ENCODE results near the gene VRTN.

- TF ChIP-seq CTCF (conservative IDR thresholded peaks at IDR 0.05; ENCODE audit: low read length) (peak; percentile 73), EZH2phosphoT487 (IDR thresholded peaks at IDR 0.05; ENCODE audit: borderline replicate concordance) (no peak)
These were observed 23.3 kb upstream of the VRTN start for GRCh38 chr14:74324931-74325361.
